HCT116 (cell line): ENCODE measurements around the gene CXCL8. TPM values are rescaled to one million over a fixed set of nuclear protein-coding genes. Genes with fewer than 3 reads are reported as not detected.

Source experiments
- ATAC-seq: fragments of 200-7000 bp; cut with Tn5 transposase; 2 replicates; pipeline ENCODE4 v1.9.1; 2020; ENCODE audit warnings: mild to moderate bottlenecking, moderate library complexity
- BruUV-seq: library from RNA; stranded (reverse); fragments of 400-500 nt; replicated peaks from 2 replicates; lab custom pipeline; 2021; lab: Mats Ljungman, UMichigan
- CTCF ChIA-PET: fragments of 300-600 bp; sonication (Branson Sonifier 250); formaldehyde crosslinking; loops from one replicate; lab custom pipeline; 2021; ENCODE audit warnings: antibody characterized with exemption; lab: Charles Lee
- POLR2A ChIA-PET: fragments of 300-600, 350-600 bp; sonication (Branson Sonifier 250); formaldehyde crosslinking; loops from one replicate; lab custom pipeline; 2021; ENCODE audit warnings: antibody characterized with exemption; lab: Charles Lee
- RAD21 ChIA-PET, 2 experiments: fragments of 300-600 bp; sonication (Branson Sonifier 250); formaldehyde crosslinking; loops; one replicate each; lab custom pipeline; 2023; ENCODE audit warnings: low total read pairs in 2 of 2; ENCODE audit not compliant: uncharacterized antibody in 2 of 2, unreplicated experiment in 2 of 2, low non-redundant PET in 1 of 2; lab: Charles Lee
- DNase-seq: peaks from one replicate; pipeline ENCODE4 v3.0.0-alpha.2; 2010; ENCODE audit warnings: low read depth, low spot score
- H2AFZ ChIP-seq: fragments of 200-600 bp; shearing (Covaris generic), sonication (generic); 2 replicates; pipeline ENCODE4 v1.6.1; 2017; ENCODE audit warnings: low read depth, mixed run types, mixed read lengths, antibody characterized with exemption, low read length; ENCODE audit not compliant: poor library complexity, severe bottlenecking
- H3K27ac ChIP-seq: 2 replicates; pipeline ENCODE4 v1.5.1; 2012; ENCODE audit warnings: low read depth, low read length
- H3K27me3 ChIP-seq: fragments of 200-600 bp; sonication (generic); 2 replicates; pipeline ENCODE4 v1.6.1; 2016; ENCODE audit warnings: mixed run types, low read length, mixed read lengths; ENCODE audit not compliant: insufficient read depth
- H3K36me3 ChIP-seq, 2 experiments: fragments of 200-500 bp in 1 of 2; fragments of 200-600 bp in 1 of 2; sonication (Bioruptor generic) in 1 of 2; sonication (generic) in 1 of 2; 2 replicates each; pipeline versions ENCODE4 v1.5.1 to v1.6.1; 2014 to 2016; ENCODE audit warnings: low read length in 2 of 2, inconsistent platforms in 1 of 2, mixed read lengths in 1 of 2, mixed run types in 1 of 2; ENCODE audit not compliant: insufficient read depth in 2 of 2, control insufficient read depth in 1 of 2
- H3K4me1 ChIP-seq, 2 experiments: fragments of 200-600 bp in 1 of 2; sonication (generic) in 1 of 2; 2 replicates each; pipeline versions ENCODE4 v1.5.1 to v1.6.1; 2012 to 2017; ENCODE audit warnings: low read length in 2 of 2, inconsistent platforms in 1 of 2, mild to moderate bottlenecking in 1 of 2, mixed read lengths in 1 of 2, mixed run types in 1 of 2, moderate library complexity in 1 of 2; ENCODE audit not compliant: insufficient read depth in 2 of 2, control insufficient read depth in 1 of 2
- H3K4me2 ChIP-seq: fragments of 200-600 bp; sonication (generic); 2 replicates; pipeline ENCODE4 v1.6.1; 2017; ENCODE audit warnings: mixed run types, low read length, mixed read lengths
- H3K4me3 ChIP-seq, 2 experiments: fragments of 200-600 bp in 1 of 2; sonication (generic) in 1 of 2; replicated peaks in 1 of 2; 2 replicates each; pipeline ENCODE4 v1.5.1; 2011 to 2016; ENCODE audit warnings: low read length in 2 of 2, control low read depth in 1 of 2, low read depth in 1 of 2, mild to moderate bottlenecking in 1 of 2, mixed read lengths in 1 of 2, mixed run types in 1 of 2
- H3K79me2 ChIP-seq: fragments of 200-600 bp; sonication (generic); 2 replicates; pipeline ENCODE4 v1.6.1; 2017; ENCODE audit warnings: mild to moderate bottlenecking, mixed run types, low read length, moderate library complexity, mixed read lengths; ENCODE audit not compliant: insufficient read depth
- H3K9ac ChIP-seq: fragments of 200-600 bp; sonication (generic); 2 replicates; pipeline ENCODE4 v1.6.1; 2016; ENCODE audit warnings: low read length, mixed read lengths
- H3K9me2 ChIP-seq: fragments of 200-600 bp; sonication (generic), shearing (Covaris generic); 2 replicates; pipeline ENCODE4 v1.6.1; 2017; ENCODE audit warnings: mixed run types, mild to moderate bottlenecking, moderate library complexity; ENCODE audit not compliant: insufficient read depth
- H3K9me3 ChIP-seq, 2 experiments: fragments of 200-500 bp in 1 of 2; fragments of 200-600 bp in 1 of 2; sonication (Bioruptor generic) in 1 of 2; sonication (generic) in 1 of 2; 2 replicates each; pipeline ENCODE4 v1.6.1; 2014 to 2017; ENCODE audit warnings: low read length in 2 of 2, mixed read lengths in 2 of 2, inconsistent platforms in 1 of 2, low read depth in 1 of 2, mild to moderate bottlenecking in 1 of 2, mixed run types in 1 of 2, moderate library complexity in 1 of 2; ENCODE audit not compliant: control insufficient read depth in 1 of 2, insufficient read depth in 1 of 2
- H4K20me1 ChIP-seq: fragments of 200-600 bp; sonication (generic), shearing (Covaris generic); 2 replicates; pipeline ENCODE4 v1.6.1; 2017; ENCODE audit warnings: mixed run types, mild to moderate bottlenecking, moderate library complexity; ENCODE audit not compliant: insufficient read depth
- ATF3 ChIP-seq: IDR thresholded peaks from 2 replicates; pipeline ENCODE4 v1.6.1; 2012
- CBX3 ChIP-seq: IDR thresholded peaks from 2 replicates; pipeline ENCODE4 v1.6.1; 2012; ENCODE audit warnings: low read depth
- CEBPB ChIP-seq: IDR thresholded peaks from 2 replicates; pipeline ENCODE4 v1.6.1; 2012; ENCODE audit warnings: low read depth
- CTCF ChIP-seq, 3 experiments: fragments of 200-600 bp in 1 of 3; sonication (generic) in 1 of 3; IDR thresholded peaks in 2 of 3; conservative IDR thresholded peaks in 1 of 3; 2 replicates each; pipeline ENCODE4 v1.5.1; 2012 to 2017; ENCODE audit warnings: low read depth in 2 of 3, low read length in 2 of 3, antibody characterized with exemption in 1 of 3, borderline replicate concordance in 1 of 3, control low read depth in 1 of 3, mild to moderate bottlenecking in 1 of 3, mixed read lengths in 1 of 3, mixed run types in 1 of 3, moderate library complexity in 1 of 3; ENCODE audit not compliant: insufficient read depth in 1 of 3
- EGR1 ChIP-seq: IDR thresholded peaks from 2 replicates; pipeline ENCODE4 v1.6.1; 2012; ENCODE audit warnings: low read depth
- ELF1 ChIP-seq: IDR thresholded peaks from 2 replicates; pipeline ENCODE4 v1.6.1; 2012; ENCODE audit warnings: low read depth, borderline replicate concordance
- EZH2 ChIP-seq: fragments of 200-600 bp; sonication (generic); IDR thresholded peaks from 2 replicates; pipeline ENCODE4 v1.6.1; 2017; ENCODE audit warnings: antibody characterized with exemption, mixed run types
- EZH2phosphoT487 ChIP-seq: fragments of 200-600 bp; IDR thresholded peaks from 2 replicates; pipeline ENCODE4 v1.6.1; 2018; ENCODE audit warnings: antibody characterized with exemption, borderline replicate concordance
- FOSL1 ChIP-seq: IDR thresholded peaks from 2 replicates; pipeline ENCODE4 v1.6.1; 2012; ENCODE audit warnings: low read depth
- JUND ChIP-seq: IDR thresholded peaks from 2 replicates; pipeline ENCODE4 v1.6.1; 2012
- POLR2A ChIP-seq: IDR thresholded peaks from 2 replicates; pipeline ENCODE4 v1.7.0; 2011; ENCODE audit warnings: borderline replicate concordance; ENCODE audit not compliant: insufficient read depth, insufficient read length; ENCODE audit errors: extremely low read depth
- POLR2AphosphoS5 ChIP-seq: IDR thresholded peaks from 2 replicates; pipeline ENCODE4 v1.6.1; 2011; ENCODE audit warnings: mild to moderate bottlenecking, low read depth, low read length, moderate library complexity
- RAD21 ChIP-seq: IDR thresholded peaks from 2 replicates; pipeline ENCODE4 v1.6.1; 2012; ENCODE audit warnings: low read depth, mild to moderate bottlenecking
- SP1 ChIP-seq: IDR thresholded peaks from 2 replicates; pipeline ENCODE4 v1.6.1; 2012; ENCODE audit warnings: low read depth
- SRF ChIP-seq: IDR thresholded peaks from 2 replicates; pipeline ENCODE4 v1.6.1; 2012; ENCODE audit warnings: low read depth
- YY1 ChIP-seq: IDR thresholded peaks from 2 replicates; pipeline ENCODE4 v1.6.1; 2011; ENCODE audit warnings: low read length, low read depth, moderate library complexity, mild to moderate bottlenecking; ENCODE audit not compliant: insufficient replicate concordance; ENCODE audit errors: extremely low read depth
- ZFX ChIP-seq: fragments of 450-650 bp; IDR thresholded peaks from 2 replicates; pipeline ENCODE4 v1.6.1; 2017
- intact Hi-C: fragments of 100-400 bp; cut with micrococcal nuclease; formaldehyde crosslinking; loops from 2 replicates; pipeline ENCODE4 v1.10.0; 2022
- total RNA-seq: library from RNA; stranded (reverse); gene quantifications from one replicate; pipeline ENCODE4 v1.2.1, GENCODE V29; 2021; ENCODE audit not compliant: unreplicated experiment

The CXCL8 gene
- total RNA-seq, 1 experiment from 2014 or later, result 1.8 TPM

GRCh38 chr4:73705721-73706120 lies 34.6 kb upstream of the CXCL8 start (continued):
- TF ChIP-seq ELF1 (no peak), SRF (no peak), CEBPB (no peak)

- no peak overlapping the region for H3K9ac ChIP-seq
- no peaks in the 10 kb centered on the region for H3K36me3 ChIP-seq
- H3K27ac ChIP-seq, result no peak overlapping the region
- BruUV-seq, result no TSS peak
- H3K9me2 ChIP-seq, result no peaks in the 10 kb centered on the region
- no peak overlapping the region for H3K4me3 ChIP-seq
- peaks cover 14 to 38% of the 10 kb centered on the region in 2 experiments for H3K4me1 ChIP-seq
- no peak for ATAC-seq
- H3K27me3 ChIP-seq, result no peaks in the 10 kb centered on the region
- POLR2A ChIA-PET, result no interaction called here
- DNase-seq, result no peak
- no peaks in the 10 kb centered on the region for H3K9me3 ChIP-seq
- H3K79me2 ChIP-seq, result no peaks in the 10 kb centered on the region
- TF ChIP-seq FOSL1 (no peak), POLR2AphosphoS5 (no peak), SP1 (no peak), EZH2phosphoT487 (no peak), ELF1 (no peak), SRF (no peak), ZFX (no peak)
- TF ChIP-seq, all 23 proteins: peak for 0
- H3K4me2 ChIP-seq, result no peak overlapping the region
- intact Hi-C loops, result no loop called here
- H4K20me1 ChIP-seq, result no peaks in the 10 kb centered on the region
- RAD21 ChIA-PET, result no interaction called here
- H2AFZ ChIP-seq, result no peak overlapping the region
- CTCF ChIA-PET, result no interaction called here
Observed at GRCh38 chr4:73706811-73707210, 33.6 kb upstream of the CXCL8 start.

- no peak overlapping the region for H3K9ac ChIP-seq
- ChIA-PET POLR2A (interaction anchor here (0.8 kb wide), 1 partner anchor 157 kb away, joined by 3 read pairs; no protein-coding TSS in a partner anchor), RAD21 (no interaction called here), CTCF (no interaction called here)
- H3K4me1 ChIP-seq, result peaks cover 14 to 38% of the 10 kb centered on the region in 2 experiments
- intact Hi-C loops, result no loop called here
- no peak overlapping the region for H3K27ac ChIP-seq
- DNase-seq (no peak), ATAC-seq (peak; percentile 28; the same call in 1 of the 2 replicates)
- no peaks in the 10 kb centered on the region for H3K9me3 ChIP-seq
- H3K9me2 ChIP-seq, result no peaks in the 10 kb centered on the region
- H3K4me2 ChIP-seq, result peak overlapping the region; percentile 51
- no peak overlapping the region for H3K4me3 ChIP-seq
- peak overlapping the region; percentile 84 for H2AFZ ChIP-seq
- no peaks in the 10 kb centered on the region for H4K20me1 ChIP-seq
- H3K36me3 ChIP-seq, result no peaks in the 10 kb centered on the region
- H3K27me3 ChIP-seq, result no peaks in the 10 kb centered on the region
- BruUV-seq, result no TSS peak
- H3K79me2 ChIP-seq, result no peaks in the 10 kb centered on the region
- TF ChIP-seq CBX3 (no peak), ATF3 (no peak), JUND (no peak), POLR2AphosphoS5 (no peak), YY1 (no peak), CTCF (IDR thresholded peaks at IDR 0.05 in 2 of 3, conservative IDR thresholded peaks at IDR 0.05 in 1 of 3; ENCODE audit: borderline replicate concordance in 1 of 3, insufficient read depth in 1 of 3, low read depth in 2 of 3, low read length in 2 of 3) (no peak), CEBPB (no peak), ELF1 (no peak), RAD21 (no peak), POLR2A (no peak), ZFX (no peak), EZH2phosphoT487 (no peak), SRF (no peak), FOSL1 (no peak), EZH2 (no peak), EGR1 (no peak)
Observed at GRCh38 chr4:73707269-73707875, 33.0 kb upstream of the CXCL8 start.
